HG03135 (cell line): ENCODE data around the gene C1QC.
"Not testable (repeated sequence)": the region's sequence is repeated elsewhere in the genome, so short reads cannot be mapped to it uniquely, and the experiment has no call there.

Experiments used
- ATAC-seq: cut with Tn5 transposase; IDR thresholded peaks from one replicate; pipeline ENCODE4 v1.9.1; 2021; ENCODE audit warnings: mild to moderate bottlenecking, moderate library complexity; ENCODE audit not compliant: unreplicated experiment

C1QC gene

GRCh38 chr1:22645931-22646330, 2.5 kb downstream of the C1QC start:
- no peak for ATAC-seq

GRCh38 chr1:22646384-22646783, 3.0 kb downstream of the C1QC start:
- ATAC-seq: no peak

GRCh38 chr1:22650089-22650693, 6.8 kb downstream of the C1QC start:
- ATAC-seq: no peak

- ATAC-seq: no peak
Measured at GRCh38 chr1:22651941-22652856, 8.8 kb downstream of the C1QC start.

GRCh38 chr1:22652881-22653316, 9.5 kb downstream of the C1QC start, which contains the start of gene C1QB:
Gene C1QB (plus strand): TSS chr1:22653236. CDS start chr1:22659463, 6,227 bp downstream.
- no peak for ATAC-seq

- no peak for ATAC-seq
Measured at GRCh38 chr1:22654692-22655091, 11.3 kb downstream of the C1QC start.

- no peak for ATAC-seq
Measured at GRCh38 chr1:22658385-22659163, 15.1 kb downstream of the C1QC start.

GRCh38 chr1:22660716-22661241, 17.3 kb downstream of the C1QC start:
- no peak for ATAC-seq

GRCh38 chr1:22661880-22662279, 18.4 kb downstream of the C1QC start:
- ATAC-seq: no peak

GRCh38 chr1:22662318-22662717, 18.9 kb downstream of the C1QC start:
- no peak for ATAC-seq

GRCh38 chr1:22662986-22663408, 19.6 kb downstream of the C1QC start:
- no peak for ATAC-seq

- ATAC-seq: no peak
Measured at GRCh38 chr1:22665752-22666151, 22.3 kb downstream of the C1QC start.

- ATAC-seq: no peak
Measured at GRCh38 chr1:22666412-22666811, 23.0 kb downstream of the C1QC start.

- not testable (repeated sequence) for ATAC-seq
Measured at GRCh38 chr1:22668840-22669239, 25.4 kb downstream of the C1QC start.

- ATAC-seq: no peak
Measured at GRCh38 chr1:22670352-22670975, 27.0 kb downstream of the C1QC start.

- no peak for ATAC-seq
Measured at GRCh38 chr1:22671999-22672398, 28.6 kb downstream of the C1QC start.

- ATAC-seq: no peak
Measured at GRCh38 chr1:22673486-22674409, 30.3 kb downstream of the C1QC start.

GRCh38 chr1:22674410-22674749, 30.9 kb downstream of the C1QC start:
- ATAC-seq: no peak

GRCh38 chr1:22676151-22676550, 32.7 kb downstream of the C1QC start:
- ATAC-seq: not testable (repeated sequence)
